Stimulated activated CD4-positive, alpha-beta T cell treated with anti-CD3 and anti-CD28 coated beads, TNF-alpha, amount 100 ng/mL, for 24 hours (primary cell): ENCODE results near the gene BTN2A1.
"Not testable (repeated sequence)": the region's sequence is repeated elsewhere in the genome, so short reads cannot be mapped to it uniquely, and the experiment has no call there.

ENCODE experiments used
- DNase-seq, 3 experiments: peaks; one replicate each; pipeline ENCODE4 v3.0.0-alpha.2; 2020; ENCODE audit warnings: low read depth in 3 of 3

The BTN2A1 gene

DNA sequence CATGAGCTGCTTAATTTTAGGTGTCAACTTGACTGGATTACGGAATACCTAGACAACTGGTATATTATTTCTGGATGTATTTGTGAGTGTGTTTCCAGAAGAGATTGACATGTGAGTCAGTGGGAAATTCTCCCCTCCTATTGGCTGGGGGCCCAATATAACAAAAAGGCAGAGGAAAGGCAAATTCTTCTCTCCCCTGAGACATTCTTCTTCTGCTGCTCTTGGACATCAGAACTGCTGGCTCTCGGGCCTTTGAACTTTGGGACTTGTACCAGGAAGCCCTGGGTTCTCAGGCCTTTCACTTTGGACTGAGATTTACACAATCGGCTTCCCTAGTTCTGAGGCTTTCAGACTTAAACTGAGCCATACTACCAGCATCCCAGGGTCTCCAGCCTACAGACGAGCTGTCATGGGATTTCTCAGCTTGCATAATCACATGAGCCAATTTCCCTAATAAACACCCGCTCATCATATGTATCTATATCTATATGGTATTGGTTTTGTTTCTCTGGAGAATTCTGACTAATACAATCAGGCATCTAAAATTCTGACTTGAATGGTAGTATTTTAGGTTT is 25.0 kb upstream of the BTN2A1 start:
- DNase-seq, result no peak

DNA sequence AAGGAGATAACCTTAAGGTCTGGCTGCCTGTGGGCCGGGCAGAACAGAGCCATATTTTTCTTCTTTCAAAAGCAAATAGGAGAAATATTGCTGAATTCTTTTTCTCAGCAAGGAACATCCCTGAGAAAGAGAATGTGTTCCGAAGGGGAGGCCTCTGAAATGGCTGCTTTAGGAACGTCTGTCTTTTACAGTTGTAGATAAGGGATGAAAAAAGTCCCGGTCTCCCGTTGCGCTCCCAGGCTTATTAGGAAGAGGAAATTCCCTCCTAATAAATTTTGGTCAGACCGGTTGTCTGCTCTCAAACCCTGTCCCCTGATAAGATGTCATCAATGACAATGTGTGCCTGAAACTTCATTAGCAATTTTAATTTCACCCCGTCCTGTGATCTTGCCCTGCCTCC is 24.1 kb upstream of the BTN2A1 start:
- DNase-seq, result not testable (repeated sequence)

DNA sequence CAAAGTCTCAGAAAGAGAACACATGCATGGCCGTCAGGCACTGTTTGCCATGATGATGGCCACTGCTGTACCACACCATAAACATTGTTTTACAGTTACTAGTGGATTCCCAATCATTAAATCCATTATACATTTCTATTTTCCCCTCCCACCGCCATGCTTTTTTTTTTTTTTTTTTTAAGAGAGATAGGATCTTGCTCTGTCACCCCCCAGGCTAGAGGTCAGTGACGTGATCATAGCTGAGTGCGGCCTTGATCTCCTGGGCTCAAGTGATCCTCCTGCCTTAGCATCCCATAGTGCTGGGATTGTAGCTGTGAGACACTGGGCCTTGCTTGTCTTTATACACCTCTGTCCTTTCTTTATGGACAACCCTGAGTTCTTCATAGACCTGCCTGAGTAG is 21.7 kb upstream of the BTN2A1 start:
- DNase-seq, result no peak

DNA sequence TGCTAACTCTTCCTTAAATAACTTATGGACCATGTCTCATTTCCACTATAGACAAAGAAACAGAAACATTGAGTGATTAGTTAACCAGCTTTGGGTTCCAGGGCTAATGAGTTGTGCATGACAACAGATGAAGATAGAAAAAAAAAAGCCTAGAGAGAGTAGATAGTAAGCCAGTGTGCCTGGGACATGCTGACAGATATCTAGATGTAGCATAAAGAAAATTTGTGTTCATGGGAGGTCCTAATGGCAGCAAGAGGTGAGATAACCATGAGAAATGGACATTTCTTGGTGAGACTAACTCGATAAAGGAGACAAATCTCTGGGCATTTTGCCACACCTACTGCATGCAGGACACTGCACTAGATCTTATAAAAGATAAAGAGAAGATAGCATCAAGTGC is 20.2 kb upstream of the BTN2A1 start:
- DNase-seq, result no peak

DNA sequence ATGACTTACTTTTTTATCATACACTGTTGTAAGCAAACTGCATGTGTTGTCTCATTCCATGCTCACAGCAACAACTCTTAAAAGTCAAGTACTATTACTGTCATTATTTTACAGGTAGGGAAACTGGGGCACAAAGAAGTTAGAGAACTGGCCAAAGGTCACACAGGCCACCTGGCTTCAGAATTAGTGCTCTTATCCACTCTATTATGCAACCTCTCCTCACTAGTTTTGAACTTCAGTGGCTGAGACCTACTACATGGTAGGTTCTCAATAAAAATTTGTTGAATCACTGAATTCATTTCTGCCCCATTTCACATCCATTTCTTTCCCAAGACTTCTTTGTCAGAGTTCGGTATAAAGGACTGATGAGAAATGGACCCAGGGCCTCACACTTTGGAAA is 19.8 kb upstream of the BTN2A1 start:
- DNase-seq, result no peak

DNA sequence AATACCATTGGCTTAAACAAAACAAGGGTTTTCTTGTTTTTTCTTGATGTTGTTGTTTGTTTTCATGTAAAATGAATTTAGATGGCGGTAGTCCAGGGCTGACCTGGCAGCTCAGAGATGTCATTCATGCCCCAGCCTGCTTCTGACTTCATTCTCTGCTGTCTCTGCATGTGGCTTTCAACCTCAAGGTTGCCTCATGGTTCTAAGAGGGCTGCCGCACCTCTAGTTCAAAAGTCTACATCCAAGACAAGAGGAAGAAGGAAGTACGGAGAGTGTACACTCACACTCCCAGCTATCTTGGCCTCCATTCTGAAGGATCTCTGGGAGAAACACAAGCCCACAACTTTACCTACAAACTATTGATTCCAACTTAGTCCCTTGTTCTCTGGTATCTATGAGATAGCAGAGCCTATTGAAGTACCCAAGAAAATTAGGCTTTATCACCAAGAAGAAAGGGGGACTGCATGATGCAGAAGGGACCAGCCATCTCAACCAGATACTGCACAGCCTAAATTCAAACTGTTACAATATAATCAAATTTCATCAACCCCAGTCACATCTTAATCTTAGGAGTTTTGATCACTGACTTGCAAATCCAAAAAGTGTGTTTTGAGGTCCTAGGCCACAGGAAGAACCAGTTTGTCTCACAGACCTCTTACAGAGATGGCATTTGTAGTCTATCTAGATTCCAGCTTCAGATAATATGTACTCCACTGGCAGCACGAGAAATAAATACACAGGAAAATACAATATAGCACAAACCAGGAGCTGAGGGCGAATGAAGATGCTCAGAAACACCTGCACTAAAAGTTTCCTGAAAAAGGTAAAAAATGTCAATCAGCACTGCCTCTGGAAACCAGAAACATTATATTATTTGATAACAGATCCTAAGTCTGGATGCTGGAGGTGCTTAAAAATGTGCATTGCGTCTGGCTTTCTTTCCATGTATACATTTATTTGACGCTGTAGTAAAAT is 18.3 kb upstream of the BTN2A1 start:
- DNase-seq, result no peak

DNA sequence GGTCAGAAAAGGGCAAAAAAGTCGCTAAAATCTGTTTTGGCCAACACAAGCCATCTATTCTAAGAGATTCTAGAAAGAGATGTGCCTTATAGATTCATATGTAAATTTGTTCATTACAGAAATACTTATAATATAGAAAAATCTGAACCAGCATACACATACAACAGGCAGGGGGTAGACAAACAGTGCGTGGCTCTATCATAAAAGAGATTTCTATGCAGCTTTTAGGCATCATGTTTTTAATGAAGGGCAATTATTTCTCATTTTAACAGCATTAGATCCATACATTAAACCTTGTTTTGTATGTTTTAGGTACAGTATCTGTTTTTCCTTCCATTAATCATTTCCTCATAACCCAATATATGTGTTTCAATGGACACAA is 16.8 kb upstream of the BTN2A1 start:
- DNase-seq, result no peak

DNA sequence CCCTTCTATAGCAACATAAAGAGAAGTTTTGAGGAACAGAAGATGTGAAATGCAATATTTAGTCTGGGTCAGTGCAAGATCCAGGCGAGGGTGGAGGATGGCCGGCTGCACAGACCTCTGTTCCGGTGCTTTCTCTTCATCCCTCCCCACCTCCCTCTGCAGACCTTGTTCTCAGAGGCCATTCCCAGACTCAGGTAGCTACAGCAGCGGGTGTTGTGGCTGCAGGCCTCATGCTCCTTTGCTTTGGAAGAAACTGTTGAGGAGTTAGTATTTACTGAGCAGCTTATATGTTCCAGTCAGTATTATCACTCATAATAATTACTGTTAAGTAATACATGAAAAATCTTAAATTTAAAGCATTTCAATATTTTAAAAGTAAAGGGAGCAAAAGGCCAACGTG is 15.8 kb upstream of the BTN2A1 start:
- DNase-seq, result no peak

DNA sequence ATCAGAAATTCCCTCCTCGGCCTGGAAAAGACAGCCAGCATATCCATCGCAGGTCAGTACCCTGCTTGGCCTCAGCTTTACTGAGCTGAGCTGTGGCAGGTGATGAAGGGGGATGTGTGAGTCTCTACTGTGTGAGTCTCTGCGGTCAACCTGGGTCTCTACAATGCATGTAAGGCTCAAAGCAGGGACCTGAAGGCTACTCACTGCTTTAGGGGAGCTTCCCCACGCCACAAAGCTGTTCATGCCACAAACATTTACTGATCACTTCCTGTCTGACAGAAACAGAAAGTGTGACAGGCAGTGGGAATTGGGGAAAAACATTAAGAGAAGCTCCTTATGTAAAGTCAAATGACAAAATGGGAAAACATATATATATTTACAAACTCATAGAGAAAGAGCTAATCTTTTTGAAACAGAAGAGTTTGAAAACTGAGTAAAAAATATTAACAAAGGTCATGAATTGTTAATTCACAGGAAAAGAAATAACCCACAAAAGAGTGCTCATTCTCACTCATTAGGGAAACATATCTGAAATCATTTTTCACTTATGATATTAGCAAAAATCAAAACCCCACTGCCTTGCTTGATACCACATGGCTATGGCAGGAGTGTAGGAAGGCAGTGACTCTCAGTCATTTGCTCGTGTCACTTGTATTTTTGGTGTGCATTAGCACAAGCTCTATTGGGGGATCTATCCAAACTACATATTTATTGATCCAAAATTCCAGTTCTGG is 11.7 kb upstream of the BTN2A1 start:
- peak; percentile 13 to 27 (median 23) for DNase-seq

DNA sequence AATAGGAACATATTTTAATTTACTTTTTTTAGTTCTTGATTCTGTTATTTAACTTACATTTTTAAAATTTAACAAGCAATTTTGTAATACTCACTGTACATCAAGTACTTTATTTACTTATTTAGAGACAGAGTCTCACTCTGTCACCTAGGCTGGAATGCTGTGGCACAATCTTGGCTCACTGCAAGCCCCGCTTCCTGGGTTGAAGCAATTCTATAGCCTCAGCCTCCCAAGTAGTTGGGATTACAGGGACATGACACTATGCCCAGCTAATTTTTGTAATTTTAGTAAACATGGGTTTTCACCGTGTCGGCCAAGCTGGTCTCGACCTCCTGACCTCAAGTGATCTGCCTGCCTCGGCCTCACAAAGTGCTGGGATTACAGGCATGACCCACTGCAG is 10.5 kb upstream of the BTN2A1 start:
- no peak for DNase-seq

DNA sequence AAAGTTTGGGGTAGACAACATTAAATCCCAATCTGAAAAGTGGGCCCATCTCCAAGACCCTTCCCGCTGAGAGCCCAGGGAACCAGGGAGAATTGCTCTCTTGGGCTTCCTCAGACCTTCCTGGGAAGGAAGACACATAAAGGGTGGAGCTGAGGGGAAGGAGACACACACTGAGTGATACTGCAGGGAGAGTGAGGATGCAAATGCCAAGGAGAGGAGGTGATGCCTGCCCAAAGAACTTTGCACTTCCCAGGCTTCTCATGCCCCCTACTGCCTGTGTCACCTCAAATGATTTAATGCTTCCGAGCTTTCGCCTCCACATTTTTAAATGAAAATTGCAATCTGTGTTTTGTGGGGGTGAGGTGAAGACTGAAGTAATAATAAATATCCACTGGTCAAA is 7.5 kb upstream of the BTN2A1 start:
- DNase-seq, result no peak

DNA sequence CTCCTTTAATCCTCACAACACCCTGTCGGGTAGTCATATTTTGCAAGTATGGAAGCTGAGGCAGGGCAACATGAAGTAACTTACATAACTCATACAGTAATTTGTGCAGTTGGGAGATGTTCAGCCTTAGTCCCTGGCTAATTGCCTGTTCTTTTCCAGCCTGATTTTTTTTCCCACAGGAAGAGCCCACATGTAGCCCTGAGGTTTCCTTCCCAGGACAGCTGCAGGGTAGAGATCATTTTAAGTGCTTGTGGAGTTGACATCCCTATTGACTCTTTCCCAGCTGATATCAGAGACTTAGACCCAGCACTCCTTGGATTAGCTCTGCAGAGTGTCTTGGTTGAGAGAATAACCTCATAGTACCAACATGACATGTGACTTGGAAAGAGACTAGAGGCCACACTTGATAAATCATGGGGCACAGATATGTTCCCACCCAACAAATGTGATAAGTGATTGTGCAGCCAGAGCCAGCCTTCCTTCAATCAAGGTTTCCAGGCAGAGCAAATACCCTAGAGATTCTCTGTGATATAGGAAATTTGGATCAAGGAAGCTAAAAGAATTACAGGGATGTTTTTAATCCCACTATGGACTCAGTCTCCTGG is 5.0 kb upstream of the BTN2A1 start:
- DNase-seq, result no peak

DNA sequence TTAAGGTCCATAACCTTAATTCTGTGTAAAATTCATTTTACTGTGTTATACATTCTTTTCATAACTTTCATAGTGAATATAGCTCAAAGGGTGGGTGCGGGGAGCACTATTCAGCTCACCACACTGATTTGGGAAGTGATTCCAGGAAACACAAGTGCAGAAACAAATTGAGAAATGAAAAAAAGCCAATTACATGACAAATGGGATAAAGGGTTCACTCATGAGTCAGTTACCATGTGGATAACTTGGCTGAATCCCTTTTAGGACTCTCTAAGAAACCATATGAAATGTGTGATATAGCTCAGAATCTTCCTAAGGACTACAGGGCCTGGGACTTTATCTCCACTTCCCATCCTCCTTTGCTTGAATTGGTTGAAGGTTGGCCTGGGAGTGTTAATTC is 3.1 kb upstream of the BTN2A1 start:
- DNase-seq, result no peak

DNA sequence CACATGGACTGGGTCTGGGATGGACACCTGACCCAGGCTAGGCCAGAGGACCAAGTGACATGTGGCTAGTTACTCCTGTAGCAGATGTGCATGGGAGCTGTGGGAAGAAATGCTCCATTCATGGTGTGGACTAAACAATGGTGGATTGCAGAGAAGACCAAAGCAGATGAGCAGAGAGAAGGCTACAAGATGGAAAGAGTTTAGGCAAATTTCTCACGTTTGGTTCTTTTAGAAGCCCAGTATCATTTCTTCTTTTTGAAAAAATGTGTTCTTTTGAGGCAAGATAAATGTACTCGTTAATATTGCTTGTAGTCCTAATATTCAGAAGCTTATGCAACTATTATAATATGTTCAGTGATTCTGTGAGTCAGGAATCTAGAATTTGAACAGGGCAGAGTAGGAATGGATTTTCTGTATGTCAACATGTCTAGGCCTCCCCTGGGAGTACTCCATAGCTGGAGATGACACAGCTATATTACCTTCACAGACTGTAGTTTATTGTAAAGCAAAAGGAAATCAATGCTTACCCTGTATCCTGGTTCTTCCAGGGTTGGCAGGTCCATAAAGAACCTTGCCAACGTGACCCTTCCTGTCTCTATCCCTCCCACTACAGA is 2.3 kb upstream of the BTN2A1 start:
- no peak for DNase-seq

DNA sequence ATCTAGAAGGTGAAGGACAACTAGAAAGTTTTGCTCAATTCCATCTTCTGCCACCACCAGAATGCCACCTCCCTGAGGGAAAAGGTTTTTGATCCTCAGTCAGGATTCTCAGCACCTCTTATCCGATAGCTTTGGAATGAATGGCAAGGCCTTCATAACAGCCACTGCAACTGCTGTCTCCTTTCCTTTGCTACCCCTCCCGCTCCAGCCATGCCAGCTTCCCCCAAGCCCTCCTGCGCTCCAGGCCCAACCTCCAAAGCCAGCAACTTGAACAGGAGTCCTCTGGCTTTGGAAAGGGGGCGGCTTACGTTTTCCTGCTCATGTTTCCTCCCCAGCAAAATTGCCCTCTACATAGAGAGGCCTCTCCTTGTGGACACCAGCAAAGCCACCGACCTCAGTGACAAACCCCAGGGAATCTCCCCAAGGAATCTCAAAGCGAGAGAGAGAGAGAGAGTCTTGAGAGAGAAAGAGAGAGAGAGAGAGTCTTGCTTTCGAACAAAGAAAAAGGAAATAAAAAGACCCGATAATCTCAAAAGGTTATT is 420 bp upstream of the BTN2A1 start:
- DNase-seq, result no peak

DNA sequence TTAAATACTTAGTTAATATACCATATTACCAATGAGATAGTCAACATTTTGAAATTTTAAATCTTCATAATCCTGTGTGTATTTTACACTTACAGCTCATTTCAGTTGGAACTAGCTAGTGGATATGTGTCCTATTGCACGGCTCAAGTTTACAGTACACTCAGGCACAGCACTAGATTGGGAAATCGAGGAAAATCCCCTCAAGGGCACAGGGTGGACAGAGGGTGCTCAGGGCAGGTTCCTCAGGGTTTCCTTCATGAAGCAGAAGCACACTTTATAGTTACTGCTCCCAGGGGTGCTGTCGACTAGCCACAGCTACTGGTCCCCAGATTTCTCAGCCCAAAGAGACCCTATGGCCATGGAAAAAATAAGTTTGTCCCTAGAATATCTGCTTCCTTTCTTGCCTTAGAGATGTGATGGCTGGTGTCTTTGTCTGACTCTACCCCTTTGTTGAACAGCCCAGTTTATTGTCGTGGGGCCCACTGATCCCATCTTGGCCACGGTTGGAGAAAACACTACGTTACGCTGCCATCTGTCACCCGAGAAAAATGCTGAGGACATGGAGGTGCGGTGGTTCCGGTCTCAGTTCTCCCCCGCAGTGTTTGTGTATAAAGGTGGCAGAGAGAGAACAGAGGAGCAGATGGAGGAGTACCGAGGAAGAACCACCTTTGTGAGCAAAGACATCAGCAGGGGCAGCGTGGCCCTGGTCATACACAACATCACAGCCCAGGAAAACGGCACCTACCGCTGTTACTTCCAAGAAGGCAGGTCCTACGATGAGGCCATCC is 1.5 kb downstream of the BTN2A1 start:
- DNase-seq, result no peak

DNA sequence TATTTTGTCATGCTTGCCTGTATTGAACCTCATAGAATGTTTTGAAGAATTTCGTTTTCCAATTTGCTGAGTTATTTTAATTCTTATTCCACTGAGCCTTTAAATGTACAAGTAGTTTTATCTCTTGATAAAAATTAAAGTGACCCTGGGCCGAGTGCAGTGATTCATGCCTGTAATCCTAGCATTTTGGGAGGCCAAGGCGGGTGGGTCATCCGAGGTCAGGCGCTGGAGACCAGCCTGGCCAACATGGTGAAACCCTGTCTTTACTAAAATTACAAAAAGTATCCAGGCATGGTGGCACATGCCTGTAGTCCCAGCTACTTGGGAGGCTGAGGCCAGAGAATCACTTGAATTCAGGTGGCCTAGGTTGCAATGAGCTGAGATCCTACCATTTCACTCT is 3.6 kb downstream of the BTN2A1 start:
- DNase-seq, result not testable (repeated sequence)

DNA sequence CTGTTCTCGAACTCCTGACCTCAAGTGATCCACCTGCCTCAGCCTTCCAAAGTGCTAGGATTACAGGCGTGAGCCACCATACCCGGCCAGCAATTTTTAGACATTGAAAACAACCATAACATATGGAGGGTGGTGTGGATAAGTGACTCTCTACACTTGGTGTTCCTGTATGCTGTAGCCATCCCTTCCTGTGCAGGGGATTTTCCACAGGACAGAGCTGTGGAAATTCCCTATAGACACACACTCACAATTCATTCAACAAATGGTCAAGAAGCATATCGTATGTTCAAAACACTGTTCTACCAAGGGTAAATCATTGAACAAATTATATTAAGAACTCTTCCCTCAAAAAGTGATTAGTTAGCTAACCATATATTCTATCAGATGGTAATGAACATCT is 6.3 kb downstream of the BTN2A1 start:
- DNase-seq, result no peak

DNA sequence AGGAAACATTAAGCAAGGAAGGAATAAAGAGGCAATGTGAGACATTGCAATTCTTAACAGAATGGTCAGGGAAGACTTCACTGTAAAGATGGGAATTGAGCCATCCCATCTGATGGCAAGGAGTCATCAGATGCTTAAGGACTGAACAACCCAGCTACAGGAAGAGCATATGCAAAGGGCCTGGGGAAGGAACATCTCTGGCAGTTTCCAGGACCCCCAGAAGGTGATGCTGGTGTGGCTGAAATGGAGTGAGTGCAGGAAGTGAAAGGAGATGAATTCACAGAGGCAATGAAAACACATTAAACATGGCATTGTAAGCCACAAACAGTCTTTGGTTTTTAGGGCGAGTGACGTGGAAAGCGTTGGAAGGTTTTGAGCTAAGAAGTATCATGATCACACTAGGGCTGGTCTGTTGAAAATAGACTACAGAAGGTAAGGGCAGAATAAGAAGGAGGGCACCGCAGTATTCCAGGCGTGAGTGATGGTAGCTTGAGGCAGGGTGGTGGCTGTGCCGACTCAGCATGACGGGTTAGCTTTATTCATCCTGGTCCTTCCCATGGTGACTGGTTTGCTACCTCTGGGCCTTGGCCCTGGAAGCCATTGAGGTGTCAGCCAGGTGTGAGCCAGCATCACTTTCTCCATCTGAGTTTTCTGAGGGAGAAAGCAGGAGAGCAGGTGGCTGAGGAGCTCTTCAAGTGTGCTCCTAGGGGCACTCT is 6.8 kb downstream of the BTN2A1 start:
- no peak for DNase-seq

DNA sequence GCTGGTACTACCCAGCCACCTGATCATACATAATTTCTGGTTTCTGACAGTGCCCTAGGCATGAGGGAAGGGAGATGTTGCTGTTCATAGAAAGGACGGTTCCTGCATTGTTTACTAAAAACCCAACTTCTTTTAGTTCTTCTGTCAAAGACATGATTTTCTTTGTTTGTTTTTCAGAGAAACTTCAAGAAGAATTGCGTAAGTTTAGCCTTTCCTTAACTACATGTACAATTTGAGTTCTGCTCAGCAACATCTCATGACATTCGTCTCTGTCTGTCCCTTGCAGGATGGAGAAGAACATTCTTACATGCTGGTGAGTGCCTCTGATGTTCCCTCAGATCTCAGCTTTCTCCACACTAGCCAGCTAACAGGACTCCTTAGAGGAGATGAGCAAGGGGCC is 8.0 kb downstream of the BTN2A1 start:
- DNase-seq, result no peak
